HepG2 (cell line): ENCODE results near the gene FUT6. TPM values are rescaled to one million over a fixed set of nuclear protein-coding genes. Genes with fewer than 3 reads are reported as not detected.
A peak's percentile ranks its signal among the peaks of the same experiment; 100 is the strongest.

Experiments used
- ATRX ChIP-seq: sonication (generic); formaldehyde crosslinking; IDR thresholded peaks from 2 replicates; pipeline ENCODE4 v1.4.0; 2020; ENCODE audit warnings: missing genetic modification reagents, borderline replicate concordance
- FOXP1 ChIP-seq, 2 experiments: fragments of 450-650 bp in 1 of 2; IDR thresholded peaks; 2 replicates each; pipeline ENCODE4 v1.6.1; 2017 to 2018; ENCODE audit warnings: antibody characterized with exemption in 1 of 2
- U2AF1 ChIP-seq: fragments of 200-400 bp; formaldehyde crosslinking; optimal IDR thresholded peaks from 2 replicates; pipeline ENCODE3; 2017; ENCODE audit warnings: mild to moderate bottlenecking, low read depth, low read length
- ZEB1 ChIP-seq: IDR thresholded peaks from 2 replicates; pipeline ENCODE4 v1.6.1; 2012; ENCODE audit warnings: mild to moderate bottlenecking, low read depth, inconsistent platforms; ENCODE audit not compliant: insufficient replicate concordance
- ZNF235 ChIP-seq: sonication (generic); formaldehyde crosslinking; IDR thresholded peaks from 2 replicates; pipeline ENCODE4 v1.8.1; 2023; ENCODE audit warnings: mild to moderate bottlenecking, missing genetic modification reagents, borderline replicate concordance
- polyA plus RNA-seq, 8 experiments: library from polyadenylated mRNA; depleted of rRNA in 3 of 8; stranded (reverse) in 7 of 8; unstranded in 1 of 8; fragments of >200 nt; fragmentation: Illumina TruSeq in 4 of 8; extraction: Trizol in 4 of 8; gene quantifications; 2 replicates each; pipeline versions ENCODE4 v1.2.1 to v1.2.3, GENCODE V29; 2011 to 2016; ENCODE audit warnings: low read depth in 4 of 8, missing spikeins in 1 of 8, mixed read lengths in 1 of 8; ENCODE audit not compliant: insufficient read depth in 1 of 8
- total RNA-seq, 5 experiments: library from RNA; depleted of rRNA; stranded (reverse); fragments of >200 nt; fragmentation: Illumina TruSeq; extraction: Trizol; gene quantifications; 2 replicates each; pipeline ENCODE4 v1.2.3, GENCODE V29; 2016; ENCODE audit warnings: low read depth in 1 of 5
- TF ChIP-seq, protein P1 (sequence below): IDR thresholded peaks from 2 replicates; pipeline ENCODE4 v1.6.1; 2016; ENCODE audit warnings: missing compliant biosample characterization, missing genetic modification reagents, borderline replicate concordance
- TF ChIP-seq, protein P2 (sequence below): sonication (generic); formaldehyde crosslinking; IDR thresholded peaks from 2 replicates; pipeline ENCODE4 v1.4.0; 2020; ENCODE audit warnings: missing genetic modification reagents, borderline replicate concordance
- TF ChIP-seq, protein P3 (sequence below): sonication (generic); formaldehyde crosslinking; IDR thresholded peaks from 2 replicates; pipeline ENCODE4 v1.8.1; 2023; ENCODE audit warnings: missing genetic modification reagents, inconsistent platforms, borderline replicate concordance
- TF ChIP-seq, protein P4 (sequence below): sonication (generic); formaldehyde crosslinking; IDR thresholded peaks from 2 replicates; pipeline ENCODE4 v1.4.0; 2020; ENCODE audit warnings: mild to moderate bottlenecking, missing genetic modification reagents, borderline replicate concordance
- TF ChIP-seq, protein P5 (sequence below): sonication (generic); formaldehyde crosslinking; IDR thresholded peaks from 2 replicates; pipeline ENCODE4 v1.9.0; 2021; ENCODE audit warnings: missing genetic modification reagents, borderline replicate concordance

Gene FUT6
- total and polyA plus RNA-seq, 2 of the 13 experiments (the other 11 are each of a cell fraction or from before 2014, with no cell fraction given) = 8.2 to 27.7 TPM

DNA sequence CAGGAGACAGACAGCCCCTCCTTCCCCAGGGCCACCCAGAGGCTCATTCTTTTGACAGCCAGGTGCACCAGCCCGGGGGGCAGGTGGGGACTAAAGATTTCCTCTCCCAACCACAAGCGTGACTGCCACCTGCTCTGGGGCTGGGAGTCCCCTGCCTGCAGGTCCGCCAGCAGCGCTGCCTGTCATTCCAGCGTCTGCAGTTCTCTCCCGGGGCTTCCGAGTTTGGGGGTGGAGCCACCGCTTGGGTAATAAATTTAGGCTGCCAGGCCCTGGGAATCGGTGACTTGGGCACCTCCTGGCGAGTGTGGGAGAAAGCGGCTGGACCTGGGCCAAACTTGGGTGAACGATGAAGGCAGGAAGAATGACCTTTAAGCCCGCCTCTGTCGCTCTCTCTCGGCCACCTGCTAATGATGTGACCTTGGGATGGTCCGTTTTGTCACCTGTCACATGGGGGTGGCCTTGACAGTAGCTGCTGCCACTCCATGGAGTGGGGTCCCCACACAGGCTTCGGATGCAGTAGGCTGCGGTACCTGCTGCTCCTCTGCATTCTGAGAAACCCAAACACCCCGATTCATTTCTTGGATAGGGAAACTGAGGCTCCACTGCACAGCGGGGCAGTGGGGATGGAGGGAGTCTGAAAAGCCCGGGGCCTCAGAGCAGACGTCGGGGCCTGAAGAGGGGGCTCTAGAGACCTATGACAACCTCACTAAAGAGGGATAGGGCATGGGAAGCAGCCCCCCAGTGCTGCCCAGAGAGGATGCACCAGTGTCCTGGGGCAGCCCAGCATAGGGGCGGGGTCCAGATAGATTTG is 12.8 kb downstream of the FUT6 start (continued):
- no peak for TF ChIP-seq ZNF235 (CRISPR knock-in tag)
- TF ChIP-seq, protein P1, sequence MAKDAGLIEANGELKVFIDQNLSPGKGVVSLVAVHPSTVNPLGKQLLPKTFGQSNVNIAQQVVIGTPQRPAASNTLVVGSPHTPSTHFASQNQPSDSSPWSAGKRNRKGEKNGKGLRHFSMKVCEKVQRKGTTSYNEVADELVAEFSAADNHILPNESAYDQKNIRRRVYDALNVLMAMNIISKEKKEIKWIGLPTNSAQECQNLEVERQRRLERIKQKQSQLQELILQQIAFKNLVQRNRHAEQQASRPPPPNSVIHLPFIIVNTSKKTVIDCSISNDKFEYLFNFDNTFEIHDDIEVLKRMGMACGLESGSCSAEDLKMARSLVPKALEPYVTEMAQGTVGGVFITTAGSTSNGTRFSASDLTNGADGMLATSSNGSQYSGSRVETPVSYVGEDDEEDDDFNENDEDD = peak; percentile 66; the same call in 1 of the 2 replicates
- TF ChIP-seq, protein P2, sequence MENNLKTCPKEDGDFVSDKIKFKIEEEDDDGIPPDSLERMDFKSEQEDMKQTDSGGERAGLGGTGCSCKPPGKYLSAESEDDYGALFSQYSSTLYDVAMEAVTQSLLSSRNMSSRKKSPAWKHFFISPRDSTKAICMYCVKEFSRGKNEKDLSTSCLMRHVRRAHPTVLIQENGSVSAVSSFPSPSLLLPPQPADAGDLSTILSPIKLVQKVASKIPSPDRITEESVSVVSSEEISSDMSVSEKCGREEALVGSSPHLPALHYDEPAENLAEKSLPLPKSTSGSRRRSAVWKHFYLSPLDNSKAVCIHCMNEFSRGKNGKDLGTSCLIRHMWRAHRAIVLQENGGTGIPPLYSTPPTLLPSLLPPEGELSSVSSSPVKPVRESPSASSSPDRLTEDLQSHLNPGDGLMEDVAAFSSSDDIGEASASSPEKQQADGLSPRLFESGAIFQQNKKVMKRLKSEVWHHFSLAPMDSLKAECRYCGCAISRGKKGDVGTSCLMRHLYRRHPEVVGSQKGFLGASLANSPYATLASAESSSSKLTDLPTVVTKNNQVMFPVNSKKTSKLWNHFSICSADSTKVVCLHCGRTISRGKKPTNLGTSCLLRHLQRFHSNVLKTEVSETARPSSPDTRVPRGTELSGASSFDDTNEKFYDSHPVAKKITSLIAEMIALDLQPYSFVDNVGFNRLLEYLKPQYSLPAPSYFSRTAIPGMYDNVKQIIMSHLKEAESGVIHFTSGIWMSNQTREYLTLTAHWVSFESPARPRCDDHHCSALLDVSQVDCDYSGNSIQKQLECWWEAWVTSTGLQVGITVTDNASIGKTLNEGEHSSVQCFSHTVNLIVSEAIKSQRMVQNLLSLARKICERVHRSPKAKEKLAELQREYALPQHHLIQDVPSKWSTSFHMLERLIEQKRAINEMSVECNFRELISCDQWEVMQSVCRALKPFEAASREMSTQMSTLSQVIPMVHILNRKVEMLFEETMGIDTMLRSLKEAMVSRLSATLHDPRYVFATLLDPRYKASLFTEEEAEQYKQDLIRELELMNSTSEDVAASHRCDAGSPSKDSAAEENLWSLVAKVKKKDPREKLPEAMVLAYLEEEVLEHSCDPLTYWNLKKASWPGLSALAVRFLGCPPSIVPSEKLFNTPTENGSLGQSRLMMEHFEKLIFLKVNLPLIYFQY (CRISPR knock-in tag) = no peak
- TF ChIP-seq, protein P3, sequence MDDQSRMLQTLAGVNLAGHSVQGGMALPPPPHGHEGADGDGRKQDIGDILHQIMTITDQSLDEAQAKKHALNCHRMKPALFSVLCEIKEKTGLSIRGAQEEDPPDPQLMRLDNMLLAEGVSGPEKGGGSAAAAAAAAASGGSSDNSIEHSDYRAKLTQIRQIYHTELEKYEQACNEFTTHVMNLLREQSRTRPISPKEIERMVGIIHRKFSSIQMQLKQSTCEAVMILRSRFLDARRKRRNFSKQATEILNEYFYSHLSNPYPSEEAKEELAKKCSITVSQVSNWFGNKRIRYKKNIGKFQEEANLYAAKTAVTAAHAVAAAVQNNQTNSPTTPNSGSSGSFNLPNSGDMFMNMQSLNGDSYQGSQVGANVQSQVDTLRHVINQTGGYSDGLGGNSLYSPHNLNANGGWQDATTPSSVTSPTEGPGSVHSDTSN (CRISPR knock-in tag) = no peak
- peak; percentile 58 for TF ChIP-seq ZEB1
- TF ChIP-seq, protein P4, sequence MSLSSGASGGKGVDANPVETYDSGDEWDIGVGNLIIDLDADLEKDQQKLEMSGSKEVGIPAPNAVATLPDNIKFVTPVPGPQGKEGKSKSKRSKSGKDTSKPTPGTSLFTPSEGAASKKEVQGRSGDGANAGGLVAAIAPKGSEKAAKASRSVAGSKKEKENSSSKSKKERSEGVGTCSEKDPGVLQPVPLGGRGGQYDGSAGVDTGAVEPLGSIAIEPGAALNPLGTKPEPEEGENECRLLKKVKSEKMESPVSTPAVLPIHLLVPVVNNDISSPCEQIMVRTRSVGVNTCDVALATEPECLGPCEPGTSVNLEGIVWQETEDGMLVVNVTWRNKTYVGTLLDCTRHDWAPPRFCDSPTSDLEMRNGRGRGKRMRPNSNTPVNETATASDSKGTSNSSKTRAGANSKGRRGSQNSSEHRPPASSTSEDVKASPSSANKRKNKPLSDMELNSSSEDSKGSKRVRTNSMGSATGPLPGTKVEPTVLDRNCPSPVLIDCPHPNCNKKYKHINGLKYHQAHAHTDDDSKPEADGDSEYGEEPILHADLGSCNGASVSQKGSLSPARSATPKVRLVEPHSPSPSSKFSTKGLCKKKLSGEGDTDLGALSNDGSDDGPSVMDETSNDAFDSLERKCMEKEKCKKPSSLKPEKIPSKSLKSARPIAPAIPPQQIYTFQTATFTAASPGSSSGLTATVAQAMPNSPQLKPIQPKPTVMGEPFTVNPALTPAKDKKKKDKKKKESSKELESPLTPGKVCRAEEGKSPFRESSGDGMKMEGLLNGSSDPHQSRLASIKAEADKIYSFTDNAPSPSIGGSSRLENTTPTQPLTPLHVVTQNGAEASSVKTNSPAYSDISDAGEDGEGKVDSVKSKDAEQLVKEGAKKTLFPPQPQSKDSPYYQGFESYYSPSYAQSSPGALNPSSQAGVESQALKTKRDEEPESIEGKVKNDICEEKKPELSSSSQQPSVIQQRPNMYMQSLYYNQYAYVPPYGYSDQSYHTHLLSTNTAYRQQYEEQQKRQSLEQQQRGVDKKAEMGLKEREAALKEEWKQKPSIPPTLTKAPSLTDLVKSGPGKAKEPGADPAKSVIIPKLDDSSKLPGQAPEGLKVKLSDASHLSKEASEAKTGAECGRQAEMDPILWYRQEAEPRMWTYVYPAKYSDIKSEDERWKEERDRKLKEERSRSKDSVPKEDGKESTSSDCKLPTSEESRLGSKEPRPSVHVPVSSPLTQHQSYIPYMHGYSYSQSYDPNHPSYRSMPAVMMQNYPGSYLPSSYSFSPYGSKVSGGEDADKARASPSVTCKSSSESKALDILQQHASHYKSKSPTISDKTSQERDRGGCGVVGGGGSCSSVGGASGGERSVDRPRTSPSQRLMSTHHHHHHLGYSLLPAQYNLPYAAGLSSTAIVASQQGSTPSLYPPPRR = peak; percentile 67; the same call in 1 of the 2 replicates
- TF ChIP-seq, protein P5, sequence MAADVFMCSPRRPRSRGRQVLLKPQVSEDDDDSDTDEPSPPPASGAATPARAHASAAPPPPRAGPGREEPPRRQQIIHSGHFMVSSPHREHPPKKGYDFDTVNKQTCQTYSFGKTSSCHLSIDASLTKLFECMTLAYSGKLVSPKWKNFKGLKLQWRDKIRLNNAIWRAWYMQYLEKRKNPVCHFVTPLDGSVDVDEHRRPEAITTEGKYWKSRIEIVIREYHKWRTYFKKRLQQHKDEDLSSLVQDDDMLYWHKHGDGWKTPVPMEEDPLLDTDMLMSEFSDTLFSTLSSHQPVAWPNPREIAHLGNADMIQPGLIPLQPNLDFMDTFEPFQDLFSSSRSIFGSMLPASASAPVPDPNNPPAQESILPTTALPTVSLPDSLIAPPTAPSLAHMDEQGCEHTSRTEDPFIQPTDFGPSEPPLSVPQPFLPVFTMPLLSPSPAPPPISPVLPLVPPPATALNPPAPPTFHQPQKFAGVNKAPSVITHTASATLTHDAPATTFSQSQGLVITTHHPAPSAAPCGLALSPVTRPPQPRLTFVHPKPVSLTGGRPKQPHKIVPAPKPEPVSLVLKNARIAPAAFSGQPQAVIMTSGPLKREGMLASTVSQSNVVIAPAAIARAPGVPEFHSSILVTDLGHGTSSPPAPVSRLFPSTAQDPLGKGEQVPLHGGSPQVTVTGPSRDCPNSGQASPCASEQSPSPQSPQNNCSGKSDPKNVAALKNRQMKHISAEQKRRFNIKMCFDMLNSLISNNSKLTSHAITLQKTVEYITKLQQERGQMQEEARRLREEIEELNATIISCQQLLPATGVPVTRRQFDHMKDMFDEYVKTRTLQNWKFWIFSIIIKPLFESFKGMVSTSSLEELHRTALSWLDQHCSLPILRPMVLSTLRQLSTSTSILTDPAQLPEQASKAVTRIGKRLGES (CRISPR knock-in tag) = no peak
- TF ChIP-seq ATRX (CRISPR knock-in tag) = no peak
- no peak for TF ChIP-seq U2AF1
- TF ChIP-seq FOXP1 (IDR thresholded peaks at IDR 0.05) = no peak
- no peak for TF ChIP-seq FOXP1 (CRISPR knock-in tag; IDR thresholded peaks at IDR 0.05)
